GM15510 (cell line): ENCODE measurements around the gene PIP4K2A.

ENCODE experiments used
- POLR2A ChIP-seq: IDR thresholded peaks from 3 replicates; pipeline ENCODE4 v1.6.1; 2011; ENCODE audit warnings: borderline replicate concordance; ENCODE audit not compliant: insufficient read length; ENCODE audit errors: extremely low read depth

The PIP4K2A gene

GRCh38 chr10:22665329-22665728 is 49.0 kb downstream of the PIP4K2A start:
- TF ChIP-seq POLR2A = no peak

- no peak for TF ChIP-seq POLR2A
Measured at GRCh38 chr10:22662733-22663330, 51.5 kb downstream of the PIP4K2A start.

GRCh38 chr10:22659866-22660265 is 54.5 kb downstream of the PIP4K2A start:
- no peak for TF ChIP-seq POLR2A

GRCh38 chr10:22658745-22659410 is 55.5 kb downstream of the PIP4K2A start:
- no peak for TF ChIP-seq POLR2A

- TF ChIP-seq POLR2A = no peak
Measured at GRCh38 chr10:22657566-22658225, 56.7 kb downstream of the PIP4K2A start.

- TF ChIP-seq POLR2A = no peak
Measured at GRCh38 chr10:22657024-22657423, 57.4 kb downstream of the PIP4K2A start.

GRCh38 chr10:22656036-22656435 is 58.3 kb downstream of the PIP4K2A start:
- TF ChIP-seq POLR2A = no peak

- no peak for TF ChIP-seq POLR2A
Measured at GRCh38 chr10:22655312-22655981, 58.9 kb downstream of the PIP4K2A start.

GRCh38 chr10:22652988-22653481 is 61.3 kb downstream of the PIP4K2A start:
- no peak for TF ChIP-seq POLR2A

- no peak for TF ChIP-seq POLR2A
Measured at GRCh38 chr10:22651276-22651980, 63.0 kb downstream of the PIP4K2A start.

- no peak for TF ChIP-seq POLR2A
Measured at GRCh38 chr10:22649994-22650393, 64.4 kb downstream of the PIP4K2A start.

GRCh38 chr10:22649390-22649841 is 65.0 kb downstream of the PIP4K2A start:
- peak; percentile 12 for TF ChIP-seq POLR2A

GRCh38 chr10:22648547-22648961 is 65.8 kb downstream of the PIP4K2A start:
- no peak for TF ChIP-seq POLR2A

- no peak for TF ChIP-seq POLR2A
Measured at GRCh38 chr10:22647244-22647643, 67.1 kb downstream of the PIP4K2A start.

GRCh38 chr10:22646388-22646853 is 68.0 kb downstream of the PIP4K2A start:
- TF ChIP-seq POLR2A = no peak

GRCh38 chr10:22644222-22644621 is 70.2 kb downstream of the PIP4K2A start:
- TF ChIP-seq POLR2A = no peak
